Astrocyte (in vitro differentiated cells and primary cell): Measurements from ENCODE around the gene TMEM97. TPM values are rescaled to one million over a fixed set of nuclear protein-coding genes. Genes with fewer than 3 reads are reported as not detected.
A peak's percentile ranks its signal among the peaks of the same experiment; 100 is the strongest.

Experiments used
- DNase-seq: peaks from one replicate; pipeline ENCODE4 v3.0.0-alpha.2; 2010; ENCODE audit warnings: low read depth
- FAIRE-seq: peaks from 2 replicates; lab custom pipeline; 2011; peaks lifted over from hg19 to GRCh38; lab: Jason Lieb, UNC
- H2AFZ ChIP-seq: 2 replicates; pipeline ENCODE4 v1.6.0; 2012; ENCODE audit warnings: low read depth, low read length, inconsistent platforms
- H3K27ac ChIP-seq: 2 replicates; pipeline ENCODE4 v1.5.1; 2011; ENCODE audit warnings: low read depth, low read length, inconsistent platforms
- H3K27me3 ChIP-seq: 2 replicates; pipeline ENCODE4 v1.6.0; 2011; ENCODE audit warnings: low read length, inconsistent platforms; ENCODE audit not compliant: insufficient read depth
- H3K36me3 ChIP-seq: 2 replicates; pipeline ENCODE4 v1.5.1; 2011; ENCODE audit warnings: low read length, inconsistent platforms; ENCODE audit not compliant: insufficient read depth
- H3K4me1 ChIP-seq: 2 replicates; pipeline ENCODE4 v1.5.1; 2011; ENCODE audit warnings: low read length, inconsistent platforms; ENCODE audit not compliant: insufficient read depth
- H3K4me2 ChIP-seq: 2 replicates; pipeline ENCODE4 v1.6.0; 2012; ENCODE audit warnings: low read length, inconsistent platforms
- H3K4me3 ChIP-seq: 2 replicates; pipeline ENCODE4 v1.5.1; 2011; ENCODE audit warnings: low read depth, mild to moderate bottlenecking, low read length, inconsistent platforms; ENCODE audit not compliant: insufficient read depth
- H3K79me2 ChIP-seq: 2 replicates; pipeline ENCODE4 v1.6.0; 2012; ENCODE audit warnings: mild to moderate bottlenecking, low read length, inconsistent platforms; ENCODE audit not compliant: insufficient read depth
- H3K9ac ChIP-seq: 2 replicates; pipeline ENCODE4 v1.6.0; 2012; ENCODE audit warnings: mild to moderate bottlenecking, low read length, inconsistent platforms
- H3K9me3 ChIP-seq: 2 replicates; pipeline ENCODE4 v1.5.1; 2012; ENCODE audit warnings: low read depth, mild to moderate bottlenecking, low read length, inconsistent platforms; ENCODE audit not compliant: insufficient read depth
- H4K20me1 ChIP-seq: 2 replicates; pipeline ENCODE4 v1.6.0; 2012; ENCODE audit warnings: low read length, inconsistent platforms; ENCODE audit not compliant: insufficient read depth
- H3K27ac Mint-ChIP-seq: one replicate; pipeline ENCODE4 v1.8.0; 2021; ENCODE audit warnings: mild to moderate bottlenecking, mixed read lengths; ENCODE audit not compliant: unreplicated experiment
- H3K27me3 Mint-ChIP-seq: one replicate; pipeline ENCODE4 v1.8.0; 2021; ENCODE audit warnings: low read depth, mixed read lengths; ENCODE audit not compliant: unreplicated experiment
- H3K36me3 Mint-ChIP-seq: one replicate; pipeline ENCODE4 v1.8.0; 2021; ENCODE audit warnings: low read depth, mixed read lengths; ENCODE audit not compliant: unreplicated experiment
- H3K4me1 Mint-ChIP-seq: one replicate; pipeline ENCODE4 v1.8.0; 2021; ENCODE audit warnings: low read depth, mixed read lengths; ENCODE audit not compliant: unreplicated experiment
- H3K4me3 Mint-ChIP-seq: one replicate; pipeline ENCODE4 v1.8.0; 2021; ENCODE audit warnings: mild to moderate bottlenecking, moderate library complexity, mixed read lengths; ENCODE audit not compliant: unreplicated experiment
- H3K9me3 Mint-ChIP-seq: one replicate; pipeline ENCODE4 v1.8.0; 2021; ENCODE audit warnings: mild to moderate bottlenecking, mixed read lengths; ENCODE audit not compliant: unreplicated experiment
- EZH2 ChIP-seq: IDR thresholded peaks from 2 replicates; pipeline ENCODE4 v1.6.1; 2012; ENCODE audit warnings: mild to moderate bottlenecking, low read length, inconsistent platforms; ENCODE audit not compliant: insufficient read depth
- total RNA-seq: library from RNA; stranded (reverse); gene quantifications from 2 replicates; pipeline ENCODE4 v1.2.1, GENCODE V29; 2021
- TF ChIP-seq, protein P1 (sequence below): IDR thresholded peaks from 2 replicates; pipeline ENCODE4 v1.5.1; 2011; ENCODE audit warnings: low read depth, mild to moderate bottlenecking, inconsistent platforms, low read length, moderate library complexity; ENCODE audit not compliant: insufficient read depth

TMEM97 gene
- total RNA-seq, 1 donor from 2014 or later = 20.4 TPM

DNA sequence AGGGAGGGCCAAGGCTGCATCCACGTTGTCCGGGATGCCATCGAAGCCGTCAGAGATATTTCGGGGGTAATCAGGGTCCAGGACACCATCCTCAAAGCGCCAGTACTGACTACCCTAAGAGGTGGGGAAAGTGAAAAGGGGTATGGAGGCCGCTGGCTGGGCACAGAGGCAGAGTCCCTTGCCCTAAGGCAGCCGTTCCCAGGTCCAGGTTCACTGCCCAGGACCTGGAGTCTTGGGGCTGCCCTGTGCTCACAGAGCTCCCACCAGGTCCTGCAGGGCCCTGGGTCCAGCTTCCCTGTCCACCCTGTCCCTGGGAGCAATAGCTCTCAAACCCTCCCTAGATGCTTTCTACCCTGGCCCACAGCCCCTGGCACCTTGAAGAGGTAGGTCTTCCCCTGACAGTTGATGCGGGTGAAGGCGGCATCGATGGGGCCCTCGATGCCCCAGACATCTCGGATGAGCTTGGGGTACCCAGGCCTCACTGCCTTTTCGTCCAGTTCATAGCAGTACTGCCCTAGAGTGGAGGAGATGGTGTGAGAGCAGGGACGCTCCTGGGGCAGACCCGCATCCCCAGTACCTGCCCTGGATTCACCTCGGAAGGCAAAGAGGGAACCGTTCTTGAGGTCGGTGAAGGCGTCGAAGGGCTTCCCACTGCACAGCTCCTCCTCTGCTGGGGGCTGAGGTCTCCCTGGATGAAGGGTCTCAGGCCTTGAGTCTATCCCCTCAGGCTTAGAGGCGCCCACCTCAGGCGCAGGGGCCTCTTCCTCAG is 50.1 kb downstream of the TMEM97 start:
- Mint-ChIP-seq H3K27me3 (peaks cover 9% of the 10 kb centered on the region), H3K4me1 (peaks cover 15% of the 10 kb centered on the region), H3K4me3 (no peak overlapping the region), H3K27ac (peak overlapping the region; percentile 14), H3K9me3 (no peaks in the 10 kb centered on the region), H3K36me3 (peaks cover 7% of the 10 kb centered on the region)
- DNase-seq (no peak), FAIRE-seq (no peak)
- Histone ChIP-seq H4K20me1 (peaks cover 19% of the 10 kb centered on the region), H3K9me3 (no peaks in the 10 kb centered on the region), H3K4me3 (no peak overlapping the region), H3K79me2 (peaks cover 6% of the 10 kb centered on the region), H3K36me3 (no peaks in the 10 kb centered on the region), H3K4me2 (no peak overlapping the region), H3K4me1 (peaks cover 21% of the 10 kb centered on the region), H3K9ac (no peak overlapping the region), H3K27me3 (no peaks in the 10 kb centered on the region), H2AFZ (no peak overlapping the region), H3K27ac (no peak overlapping the region)
- TF ChIP-seq, protein P1, sequence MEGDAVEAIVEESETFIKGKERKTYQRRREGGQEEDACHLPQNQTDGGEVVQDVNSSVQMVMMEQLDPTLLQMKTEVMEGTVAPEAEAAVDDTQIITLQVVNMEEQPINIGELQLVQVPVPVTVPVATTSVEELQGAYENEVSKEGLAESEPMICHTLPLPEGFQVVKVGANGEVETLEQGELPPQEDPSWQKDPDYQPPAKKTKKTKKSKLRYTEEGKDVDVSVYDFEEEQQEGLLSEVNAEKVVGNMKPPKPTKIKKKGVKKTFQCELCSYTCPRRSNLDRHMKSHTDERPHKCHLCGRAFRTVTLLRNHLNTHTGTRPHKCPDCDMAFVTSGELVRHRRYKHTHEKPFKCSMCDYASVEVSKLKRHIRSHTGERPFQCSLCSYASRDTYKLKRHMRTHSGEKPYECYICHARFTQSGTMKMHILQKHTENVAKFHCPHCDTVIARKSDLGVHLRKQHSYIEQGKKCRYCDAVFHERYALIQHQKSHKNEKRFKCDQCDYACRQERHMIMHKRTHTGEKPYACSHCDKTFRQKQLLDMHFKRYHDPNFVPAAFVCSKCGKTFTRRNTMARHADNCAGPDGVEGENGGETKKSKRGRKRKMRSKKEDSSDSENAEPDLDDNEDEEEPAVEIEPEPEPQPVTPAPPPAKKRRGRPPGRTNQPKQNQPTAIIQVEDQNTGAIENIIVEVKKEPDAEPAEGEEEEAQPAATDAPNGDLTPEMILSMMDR = no peak
- no peak for TF ChIP-seq EZH2

DNA sequence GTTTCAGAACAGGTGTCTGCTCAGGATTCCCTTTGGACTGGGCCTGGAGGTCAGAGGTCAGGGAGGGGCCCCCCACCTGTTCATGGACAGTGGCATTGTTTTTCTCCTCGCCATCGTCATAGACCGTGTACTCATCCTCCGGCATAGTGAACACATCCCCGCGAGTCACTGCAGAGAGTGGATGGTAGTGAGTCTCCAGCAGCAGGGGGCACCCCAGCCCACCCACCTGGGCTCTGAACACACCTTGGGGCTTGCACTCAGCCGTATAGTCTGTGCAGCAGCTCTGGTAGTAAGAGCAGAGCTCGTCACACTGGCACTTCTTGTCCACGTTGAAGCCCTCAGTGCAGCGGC is 50.7 kb downstream of the TMEM97 start:
- TF ChIP-seq, protein P1 = no peak
- no peak for TF ChIP-seq EZH2
- no peak overlapping the region for H3K9ac ChIP-seq
- H3K9me3 Mint-ChIP-seq = no peaks in the 10 kb centered on the region
- peaks cover 24% of the 10 kb centered on the region for H4K20me1 ChIP-seq
- H3K36me3 ChIP-seq = no peaks in the 10 kb centered on the region
- no peak for FAIRE-seq
- no peak overlapping the region for H2AFZ ChIP-seq
- peaks cover 15% of the 10 kb centered on the region for H3K4me1 Mint-ChIP-seq
- no peak for DNase-seq
- H3K4me1 ChIP-seq = peaks cover 21% of the 10 kb centered on the region
- no peak overlapping the region for H3K4me3 Mint-ChIP-seq
- peaks cover 9% of the 10 kb centered on the region for H3K27me3 Mint-ChIP-seq
- H3K79me2 ChIP-seq = peaks cover 8% of the 10 kb centered on the region
- no peak overlapping the region for H3K27ac ChIP-seq
- H3K27ac Mint-ChIP-seq = peak overlapping the region; percentile 41
- H3K36me3 Mint-ChIP-seq = peaks cover 7% of the 10 kb centered on the region
- no peaks in the 10 kb centered on the region for H3K9me3 ChIP-seq
- no peak overlapping the region for H3K4me3 ChIP-seq
- no peaks in the 10 kb centered on the region for H3K27me3 ChIP-seq
- H3K4me2 ChIP-seq = no peak overlapping the region
